Measurements from ENCODE around the gene TMEM11. TPM values are rescaled to one million over a fixed set of nuclear protein-coding genes. Genes with fewer than 3 reads are reported as not detected.

TMEM11 gene
- total and polyA plus RNA-seq, 2 donors (not counting 1 experiment from before 2014, with no cell fraction given) = 21.4 to 25.3 TPM

DNA sequence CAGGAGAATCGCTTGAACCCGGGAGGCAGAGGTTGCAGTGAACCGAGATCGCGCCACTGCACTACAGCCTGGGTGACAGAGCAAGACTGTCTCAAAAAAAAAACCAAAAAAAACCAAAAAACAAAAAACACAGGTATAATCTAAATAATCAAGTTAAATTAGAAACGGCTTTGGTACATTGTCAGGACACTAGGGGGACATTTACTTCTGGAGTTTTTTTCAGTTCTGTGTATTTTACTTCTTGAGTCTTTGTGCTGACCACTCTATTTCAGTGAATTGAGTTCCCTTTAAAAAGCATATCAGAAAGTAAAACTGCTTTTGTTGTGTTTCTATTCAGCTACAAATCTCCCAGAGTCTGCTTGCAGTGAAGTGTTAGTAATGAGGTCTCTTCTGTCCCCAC, 50.9 kb downstream of the TMEM11 start:
- peaks cover 5% of the 10 kb centered on the region for H3K79me2 ChIP-seq (ENCODE audit: control insufficient read depth, insufficient read depth, low read length)
- H3K9ac ChIP-seq (ENCODE audit: low read length) = no peak overlapping the region
- no peak overlapping the region for H3K4me2 ChIP-seq (replicated peaks; ENCODE audit: low read depth, low read length, poor library complexity, severe bottlenecking)
- H3K27ac Mint-ChIP-seq = no peak overlapping the region
- ATAC-seq (ENCODE audit: low read depth) (no peak), DNase-seq (no peak)
- TF ChIP-seq, protein P1, sequence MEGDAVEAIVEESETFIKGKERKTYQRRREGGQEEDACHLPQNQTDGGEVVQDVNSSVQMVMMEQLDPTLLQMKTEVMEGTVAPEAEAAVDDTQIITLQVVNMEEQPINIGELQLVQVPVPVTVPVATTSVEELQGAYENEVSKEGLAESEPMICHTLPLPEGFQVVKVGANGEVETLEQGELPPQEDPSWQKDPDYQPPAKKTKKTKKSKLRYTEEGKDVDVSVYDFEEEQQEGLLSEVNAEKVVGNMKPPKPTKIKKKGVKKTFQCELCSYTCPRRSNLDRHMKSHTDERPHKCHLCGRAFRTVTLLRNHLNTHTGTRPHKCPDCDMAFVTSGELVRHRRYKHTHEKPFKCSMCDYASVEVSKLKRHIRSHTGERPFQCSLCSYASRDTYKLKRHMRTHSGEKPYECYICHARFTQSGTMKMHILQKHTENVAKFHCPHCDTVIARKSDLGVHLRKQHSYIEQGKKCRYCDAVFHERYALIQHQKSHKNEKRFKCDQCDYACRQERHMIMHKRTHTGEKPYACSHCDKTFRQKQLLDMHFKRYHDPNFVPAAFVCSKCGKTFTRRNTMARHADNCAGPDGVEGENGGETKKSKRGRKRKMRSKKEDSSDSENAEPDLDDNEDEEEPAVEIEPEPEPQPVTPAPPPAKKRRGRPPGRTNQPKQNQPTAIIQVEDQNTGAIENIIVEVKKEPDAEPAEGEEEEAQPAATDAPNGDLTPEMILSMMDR (IDR thresholded peaks at IDR 0.05) = no peak
- TF ChIP-seq EZH2 (IDR thresholded peaks at IDR 0.05; ENCODE audit: borderline replicate concordance, insufficient read depth, low read depth, low read length, poor library complexity, severe bottlenecking) = no peak
- no peaks in the 10 kb centered on the region for H3K4me1 ChIP-seq (ENCODE audit: control insufficient read depth in 2 of 2, insufficient read depth in 2 of 2, low read length in 2 of 2)
- ChIA-PET POLR2A (interaction anchor here (0.6 kb wide), 1 partner anchor 24 kb away, joined by 4 read pairs; no protein-coding TSS in a partner anchor), CTCF (no interaction called here)
- H3K4me3 Mint-ChIP-seq = no peak overlapping the region
- H3K9me3 Mint-ChIP-seq (ENCODE audit: insufficient read depth) = no peaks in the 10 kb centered on the region
- no peaks in the 10 kb centered on the region for H3K27me3 ChIP-seq (replicated peaks in 1 of 4; ENCODE audit: control extremely low read depth in 1 of 4, control insufficient read depth in 3 of 4, insufficient read depth in 4 of 4, low read length in 3 of 4)
- intact Hi-C loops (cut with micrococcal nuclease) = no loop called here
- no peaks in the 10 kb centered on the region for H3K27me3 Mint-ChIP-seq
- H3K36me3 ChIP-seq (replicated peaks in 1 of 2; ENCODE audit: control extremely low read depth in 1 of 2, control insufficient read depth in 1 of 2, extremely low read depth in 1 of 2, insufficient read depth in 2 of 2, low read length in 1 of 2) = no peaks in the 10 kb centered on the region
- no CpG with 5 or more reads among the region's 6 CpGs for WGBS (ENCODE audit: insufficient coverage)
- H4K20me1 ChIP-seq (ENCODE audit: control insufficient read depth, insufficient read depth, low read length, poor library complexity, severe bottlenecking) = no peaks in the 10 kb centered on the region
- H3K9me3 ChIP-seq (ENCODE audit: control extremely low read depth in 1 of 3, control insufficient read depth in 2 of 3, insufficient read depth in 1 of 3, low read length in 2 of 3) = no peaks in the 10 kb centered on the region
- no peak overlapping the region for H3K27ac ChIP-seq (ENCODE audit: low read length in 2 of 2)
- no peak overlapping the region for H2AFZ ChIP-seq (ENCODE audit: insufficient read depth, low read depth, low read length, poor library complexity, severe bottlenecking)
- no peak overlapping the region for H3K4me3 ChIP-seq (ENCODE audit: control extremely low read depth in 1 of 5, extremely low read depth in 1 of 5, insufficient read depth in 1 of 5, low read depth in 2 of 5, low read length in 4 of 5)
- peaks cover 2% of the 10 kb centered on the region for H3K4me1 Mint-ChIP-seq

DNA sequence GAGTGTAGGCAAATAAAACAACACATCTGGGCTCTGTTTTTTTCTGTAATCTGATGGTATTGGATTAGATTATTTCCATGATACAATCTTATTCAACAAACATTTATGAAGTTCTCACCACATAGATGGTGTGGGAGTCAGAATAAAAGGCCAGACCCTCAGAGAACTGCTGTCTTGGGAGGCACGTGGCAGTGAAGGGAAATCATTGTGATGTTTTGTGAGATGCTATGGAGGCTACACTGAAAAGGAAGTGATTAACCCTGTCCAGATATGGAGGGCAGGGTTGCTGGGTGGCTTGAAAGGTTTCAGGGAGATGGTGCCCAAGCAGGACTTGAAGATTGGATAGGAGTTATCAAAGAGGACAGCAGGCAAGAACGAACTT, 51.6 kb downstream of the TMEM11 start:
- H3K27ac Mint-ChIP-seq = peak overlapping the region; percentile 32
- DNase-seq = no peak
- H3K9me3 Mint-ChIP-seq (ENCODE audit: insufficient read depth) = no peaks in the 10 kb centered on the region
- Histone ChIP-seq H3K4me2 (replicated peaks; ENCODE audit: low read depth, low read length, poor library complexity, severe bottlenecking) (no peak overlapping the region), H3K9ac (ENCODE audit: low read length) (no peak overlapping the region), H3K27me3 (replicated peaks in 1 of 4; ENCODE audit: control extremely low read depth in 1 of 4, control insufficient read depth in 3 of 4, insufficient read depth in 4 of 4, low read length in 3 of 4) (no peaks in the 10 kb centered on the region), H3K79me2 (ENCODE audit: control insufficient read depth, insufficient read depth, low read length) (peaks cover 5% of the 10 kb centered on the region), H3K27ac (ENCODE audit: low read length in 2 of 2) (no peak overlapping the region), H3K4me3 (ENCODE audit: control extremely low read depth in 1 of 5, extremely low read depth in 1 of 5, insufficient read depth in 1 of 5, low read depth in 2 of 5, low read length in 4 of 5) (no peak overlapping the region), H3K4me1 (ENCODE audit: control insufficient read depth in 2 of 2, insufficient read depth in 2 of 2, low read length in 2 of 2) (no peaks in the 10 kb centered on the region), H3K9me3 (ENCODE audit: control extremely low read depth in 1 of 3, control insufficient read depth in 2 of 3, insufficient read depth in 1 of 3, low read length in 2 of 3) (no peaks in the 10 kb centered on the region), H3K36me3 (replicated peaks in 1 of 2; ENCODE audit: control extremely low read depth in 1 of 2, control insufficient read depth in 1 of 2, extremely low read depth in 1 of 2, insufficient read depth in 2 of 2, low read length in 1 of 2) (no peaks in the 10 kb centered on the region), H2AFZ (ENCODE audit: insufficient read depth, low read depth, low read length, poor library complexity, severe bottlenecking) (no peak overlapping the region), H4K20me1 (ENCODE audit: control insufficient read depth, insufficient read depth, low read length, poor library complexity, severe bottlenecking) (no peaks in the 10 kb centered on the region)
- no peak overlapping the region for H3K4me3 Mint-ChIP-seq
- peaks cover 2% of the 10 kb centered on the region for H3K4me1 Mint-ChIP-seq
- CTCF ChIA-PET = interaction anchor here (0.6 kb wide), 1 partner anchor 43 kb away, joined by 3 read pairs; no protein-coding TSS in a partner anchor
- TF ChIP-seq EZH2 (IDR thresholded peaks at IDR 0.05; ENCODE audit: borderline replicate concordance, insufficient read depth, low read depth, low read length, poor library complexity, severe bottlenecking) = no peak
- TF ChIP-seq, protein P1 (IDR thresholded peaks at IDR 0.05) = no peak
- intact Hi-C loops (cut with micrococcal nuclease) = no loop called here
- POLR2A ChIA-PET = no interaction called here
- ATAC-seq (ENCODE audit: low read depth) = no peak
- H3K27me3 Mint-ChIP-seq = no peaks in the 10 kb centered on the region
- WGBS (ENCODE audit: insufficient coverage) = 83% methylated on average over 1 of the region's 2 CpGs
